Placental pericyte (primary cell): ENCODE data around the gene GALR3. TPM values are rescaled to one million over a fixed set of nuclear protein-coding genes. Genes with fewer than 3 reads are reported as not detected.

Source experiments
- small RNA-seq: library from RNA; depleted of rRNA; stranded (forward); fragments of <200 nt; gene quantifications from one replicate; pipeline ENCODE3, GENCODE V24; 2012; ENCODE audit warnings: low replicate concordance
- total RNA-seq: library from RNA; depleted of rRNA; stranded (reverse); fragments of >200 nt; gene quantifications from 2 replicates; pipeline ENCODE4 v1.2.3, GENCODE V29; 2012

The GALR3 gene, protein sequence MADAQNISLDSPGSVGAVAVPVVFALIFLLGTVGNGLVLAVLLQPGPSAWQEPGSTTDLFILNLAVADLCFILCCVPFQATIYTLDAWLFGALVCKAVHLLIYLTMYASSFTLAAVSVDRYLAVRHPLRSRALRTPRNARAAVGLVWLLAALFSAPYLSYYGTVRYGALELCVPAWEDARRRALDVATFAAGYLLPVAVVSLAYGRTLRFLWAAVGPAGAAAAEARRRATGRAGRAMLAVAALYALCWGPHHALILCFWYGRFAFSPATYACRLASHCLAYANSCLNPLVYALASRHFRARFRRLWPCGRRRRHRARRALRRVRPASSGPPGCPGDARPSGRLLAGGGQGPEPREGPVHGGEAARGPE
- total RNA-seq, result not detected in 2 replicates

DNA sequence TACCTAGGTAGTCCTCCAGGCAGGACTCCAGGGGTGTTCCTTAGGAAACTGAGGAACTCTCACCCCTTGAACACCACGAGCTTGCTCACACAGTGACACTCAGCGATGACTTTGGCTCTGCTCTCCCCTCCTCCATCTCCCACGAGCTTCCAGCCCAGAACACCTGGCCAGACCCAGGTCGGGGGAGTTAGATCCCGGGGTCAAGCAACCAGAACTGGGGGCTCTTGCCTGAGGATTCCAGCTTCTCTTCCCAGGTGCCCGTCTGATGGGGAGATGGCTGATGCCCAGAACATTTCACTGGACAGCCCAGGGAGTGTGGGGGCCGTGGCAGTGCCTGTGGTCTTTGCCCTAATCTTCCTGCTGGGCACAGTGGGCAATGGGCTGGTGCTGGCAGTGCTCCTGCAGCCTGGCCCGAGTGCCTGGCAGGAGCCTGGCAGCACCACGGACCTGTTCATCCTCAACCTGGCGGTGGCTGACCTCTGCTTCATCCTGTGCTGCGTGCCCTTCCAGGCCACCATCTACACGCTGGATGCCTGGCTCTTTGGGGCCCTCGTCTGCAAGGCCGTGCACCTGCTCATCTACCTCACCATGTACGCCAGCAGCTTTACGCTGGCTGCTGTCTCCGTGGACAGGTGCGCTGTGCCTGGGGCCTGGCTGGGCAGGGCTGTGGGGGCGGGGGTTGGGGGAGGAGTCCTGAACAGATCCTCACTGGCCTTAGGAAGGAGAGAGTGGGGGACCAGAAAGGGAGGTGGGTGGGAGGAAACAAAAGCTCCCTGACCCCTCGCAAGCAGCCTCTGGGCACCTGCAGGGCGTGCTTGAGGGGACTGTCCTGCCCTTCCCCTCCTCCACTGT is at the start of gene GALR3:
TSS of gene GALR3 (plus strand) at position 249 of the 852 bp plus-strand sequence. CDS start at position 274, 25 bp downstream.

DNA sequence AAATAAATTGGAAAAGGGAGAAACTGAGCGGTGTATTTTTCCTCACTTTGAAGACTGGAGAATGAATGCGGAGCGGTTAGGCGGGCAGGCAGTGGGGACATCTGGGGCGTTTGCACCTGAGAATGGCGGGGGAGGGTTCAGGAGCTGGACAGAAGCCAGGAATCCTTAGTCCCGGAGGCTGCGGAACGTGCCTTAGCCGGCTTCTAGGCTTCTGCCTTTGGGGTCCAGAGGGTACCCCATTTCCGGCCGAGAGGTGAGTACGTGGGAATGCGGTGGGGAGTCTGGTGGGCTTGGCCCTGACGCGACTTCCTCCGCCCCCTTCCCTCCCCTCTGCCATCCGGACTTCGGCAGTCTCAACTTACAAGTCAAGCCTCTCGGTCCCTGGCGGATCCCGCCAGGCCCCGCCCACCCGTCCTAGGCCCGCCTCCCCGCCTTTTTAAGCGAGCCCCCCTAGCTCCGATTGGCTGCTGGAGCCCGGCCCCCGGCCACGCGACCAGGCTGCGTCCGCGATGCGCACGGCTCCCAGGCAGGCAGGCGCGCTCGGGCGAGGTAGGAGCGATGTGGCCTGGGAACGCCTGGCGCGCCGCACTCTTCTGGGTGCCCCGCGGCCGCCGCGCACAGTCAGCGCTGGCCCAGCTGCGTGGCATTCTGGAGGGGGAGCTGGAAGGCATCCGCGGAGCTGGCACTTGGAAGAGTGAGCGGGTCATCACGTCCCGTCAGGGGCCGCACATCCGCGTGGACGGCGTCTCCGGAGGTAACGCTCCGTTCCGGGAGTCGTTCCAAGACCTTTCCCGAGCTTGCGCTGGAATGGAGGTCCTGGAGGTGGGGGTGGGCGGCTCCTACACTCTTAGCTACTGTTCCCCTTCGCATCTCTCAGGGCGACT is 15.5 kb upstream of the GALR3 start, which contains the start of gene GCAT:
TSS of gene GCAT (plus strand) at position 525 of the 884 bp plus-strand sequence. CDS start at position 559, 34 bp downstream.

DNA sequence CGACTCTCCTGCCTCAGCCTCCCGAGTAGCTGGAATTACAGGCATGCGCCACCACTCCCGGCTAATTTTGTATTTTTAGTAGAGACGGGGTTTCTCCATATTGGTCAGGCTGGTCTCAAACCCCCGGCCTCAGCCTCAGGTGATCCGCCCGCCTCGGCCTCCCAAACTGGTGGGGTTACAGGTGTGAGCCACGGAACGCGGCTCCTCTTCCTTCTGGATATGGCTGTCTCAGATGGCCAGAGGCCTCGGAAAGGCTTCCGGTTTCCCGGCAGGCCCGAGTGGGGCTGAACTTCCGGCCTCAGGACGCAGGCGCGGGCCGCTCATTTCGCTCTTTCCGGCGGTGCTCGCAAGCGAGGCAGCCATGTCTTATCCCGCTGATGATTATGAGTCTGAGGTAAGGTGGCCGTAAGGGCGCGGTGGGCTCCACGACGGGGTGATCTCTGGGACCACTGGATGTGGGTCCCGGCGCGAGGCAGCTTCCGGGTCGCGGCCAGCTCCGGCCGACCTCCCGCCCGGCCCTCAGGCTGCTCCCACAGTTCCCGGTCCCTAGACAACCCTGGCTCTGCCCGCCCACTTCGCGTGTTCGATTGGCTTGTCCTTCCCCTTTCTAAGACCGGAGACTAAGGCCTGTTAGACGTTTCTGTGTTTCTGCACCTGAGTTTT is 26.0 kb downstream of the GALR3 start, which contains the start of gene EIF3L:
TSS of gene EIF3L (plus strand) at position 331 of the 663 bp plus-strand sequence. CDS start at position 362, 31 bp downstream.

Small RNA genes within 50 kb of the gene (small RNA-seq; reads per million reads assigned to genes)
- 1.9 reads per million, percentile 67 among the genes with 10 or more reads in this experiment for gene MIR659

Other genes with a start within 250 kb of the GALR3 start
- not detected in 2 replicates for gene LGALS2, start 243.3 kb upstream of the GALR3 start, total RNA-seq
- gene GGA1, start 214.5 kb upstream of the GALR3 start, total RNA-seq, result 40.7 and 50.3 TPM in 2 replicates
- 11.7 and 13.8 TPM in 2 replicates for gene SH3BP1, start 183.7 kb upstream of the GALR3 start, total RNA-seq
- 3.9 and 29.9 TPM in 2 replicates for gene PDXP, start 164.7 kb upstream of the GALR3 start, total RNA-seq
- 4,884 and 6,707 TPM in 2 replicates for gene LGALS1, start 147.7 kb upstream of the GALR3 start, total RNA-seq
- gene NOL12, start 137.0 kb upstream of the GALR3 start, total RNA-seq, result 19.8 and 31.7 TPM in 2 replicates
- gene TRIOBP, start 126.3 kb upstream of the GALR3 start, total RNA-seq, result 265 and 271 TPM in 2 replicates
- 21.3 and 27.8 TPM in 2 replicates for gene GCAT, start 15.4 kb upstream of the GALR3 start, total RNA-seq
- gene ANKRD54, start 21.0 kb downstream of the GALR3 start, total RNA-seq, result 23.9 and 53.0 TPM in 2 replicates
- gene EIF3L, start 26.0 kb downstream of the GALR3 start, total RNA-seq, result 293 and 364 TPM in 2 replicates
- 58.3 and 60.8 TPM in 2 replicates for gene MICALL1, start 82.9 kb downstream of the GALR3 start, total RNA-seq
- gene C22orf23, start 130.2 kb downstream of the GALR3 start, total RNA-seq, result 0.43 and 0.66 TPM in 2 replicates
- 19.0 and 23.2 TPM in 2 replicates for gene POLR2F, start 130.3 kb downstream of the GALR3 start, total RNA-seq
- gene SOX10, start 161.2 kb downstream of the GALR3 start, total RNA-seq, result not detected in 2 replicates
- 12.3 and 15.8 TPM in 2 replicates for gene PICK1, start 234.0 kb downstream of the GALR3 start, total RNA-seq